HG03025 (cell line): Measurements from ENCODE around the gene CRX.
"Not testable (repeated sequence)": the region's sequence is repeated elsewhere in the genome, so short reads cannot be mapped to it uniquely, and the experiment has no call there.

ENCODE experiments used
- ATAC-seq: cut with Tn5 transposase; IDR thresholded peaks from one replicate; pipeline ENCODE4 v1.9.1; 2021; ENCODE audit warnings: mild to moderate bottlenecking, moderate library complexity; ENCODE audit not compliant: unreplicated experiment, low FRiP score

The CRX gene

DNA sequence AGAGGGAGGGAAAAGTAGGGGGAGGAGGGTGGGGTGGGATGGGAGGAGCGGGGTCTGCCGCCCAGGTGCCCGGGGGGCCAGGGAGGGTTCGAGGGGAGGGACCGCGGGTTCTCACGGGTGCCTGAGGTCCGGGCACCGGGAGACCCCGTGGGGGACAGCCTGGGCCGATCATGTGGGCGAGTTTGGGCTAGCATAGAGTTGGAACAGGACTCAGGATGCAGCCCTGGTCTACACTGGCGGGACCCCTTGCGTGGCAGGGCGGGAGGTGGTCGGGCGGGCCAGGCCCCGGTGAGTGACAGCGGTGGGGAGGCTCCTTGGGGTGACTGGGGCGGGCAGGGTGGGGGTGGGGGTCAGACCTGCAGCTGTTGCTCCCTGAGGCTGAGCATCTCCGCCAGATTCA lies 18.6 kb upstream of the CRX start:
- ATAC-seq: not testable (repeated sequence)

DNA sequence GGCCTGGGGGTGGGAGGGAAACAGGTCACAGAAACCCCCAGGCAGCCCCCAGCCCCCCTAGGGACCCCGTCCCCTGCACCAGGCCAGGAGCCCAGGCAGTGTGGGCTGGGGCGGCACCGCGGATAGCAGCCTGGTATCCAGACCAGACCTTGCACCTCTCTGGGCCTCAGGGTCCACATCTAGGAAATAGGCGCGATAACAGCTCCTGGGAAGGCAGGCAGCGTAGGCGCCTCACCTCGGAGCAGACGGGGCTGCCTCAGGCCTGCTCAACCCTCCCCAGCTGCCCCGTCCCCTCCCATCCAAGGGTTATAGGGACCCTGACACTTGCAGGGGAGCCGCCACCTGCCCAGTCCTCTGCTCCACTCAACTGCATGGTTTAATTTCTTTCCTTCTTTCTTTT lies 18.1 kb upstream of the CRX start:
- not testable (repeated sequence) for ATAC-seq

DNA sequence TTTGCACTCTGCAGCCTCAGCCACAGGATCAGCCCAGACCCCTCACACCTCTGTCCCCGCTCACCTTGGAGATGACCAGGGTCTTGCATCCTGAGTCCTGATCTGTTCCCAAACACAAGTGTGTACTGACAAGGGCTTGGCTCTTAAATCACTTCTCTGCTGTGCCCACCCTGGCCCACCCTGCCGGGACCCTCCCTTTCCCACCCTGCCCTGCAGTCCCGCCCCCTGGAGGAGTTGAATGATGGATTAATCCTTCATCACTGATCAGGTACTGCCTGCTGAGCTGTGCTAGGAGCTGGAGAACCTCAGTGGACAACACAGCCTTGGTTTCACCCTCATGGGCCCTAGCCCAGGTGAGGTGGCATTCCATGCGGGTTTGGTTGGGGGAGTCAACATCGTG lies 17.3 kb upstream of the CRX start, which contains the start of gene TPRX1:
TPRX1 (minus strand) TSS at position 101 of the 400 bp plus-strand sequence; CDS start at position 89, 12 bp downstream.
- ATAC-seq: not testable (repeated sequence)

DNA sequence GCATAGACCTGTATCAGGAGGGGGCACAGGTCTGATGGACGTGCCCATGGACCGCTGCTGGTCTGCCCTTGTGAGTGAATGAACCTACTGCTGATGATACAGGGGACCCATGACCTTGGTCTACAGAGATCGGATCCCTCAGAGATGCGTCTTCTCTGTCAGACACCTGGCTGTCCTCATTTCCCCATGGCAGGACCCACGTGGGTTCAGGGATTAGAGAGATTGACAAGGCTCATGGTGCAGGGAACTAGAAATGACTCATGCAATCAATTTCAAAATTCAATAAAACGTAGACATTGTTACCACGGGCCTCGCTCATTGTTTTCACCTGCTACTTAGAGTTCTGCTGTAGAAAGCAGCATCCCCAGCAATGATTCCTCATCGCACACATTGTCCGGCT lies 16.4 kb upstream of the CRX start:
- no peak for ATAC-seq

DNA sequence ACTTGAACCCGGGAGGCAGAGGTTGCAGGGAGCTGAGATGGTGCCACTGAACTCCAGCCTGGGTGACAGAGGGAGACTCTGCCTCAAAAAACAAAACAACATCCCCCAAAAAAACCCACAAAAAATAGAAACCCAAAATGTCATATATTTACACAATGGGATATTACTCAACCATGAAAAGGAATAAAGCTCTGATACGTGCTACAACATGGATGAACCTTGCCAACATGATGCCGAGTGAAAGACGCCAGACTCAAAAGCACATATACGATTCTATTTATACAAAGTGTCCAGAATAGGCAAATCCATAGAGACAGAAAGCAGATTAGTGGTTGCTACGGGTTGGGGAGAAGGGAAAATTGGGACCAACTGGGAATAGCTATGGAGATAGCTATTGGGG lies 15.3 kb upstream of the CRX start:
- no peak for ATAC-seq

DNA sequence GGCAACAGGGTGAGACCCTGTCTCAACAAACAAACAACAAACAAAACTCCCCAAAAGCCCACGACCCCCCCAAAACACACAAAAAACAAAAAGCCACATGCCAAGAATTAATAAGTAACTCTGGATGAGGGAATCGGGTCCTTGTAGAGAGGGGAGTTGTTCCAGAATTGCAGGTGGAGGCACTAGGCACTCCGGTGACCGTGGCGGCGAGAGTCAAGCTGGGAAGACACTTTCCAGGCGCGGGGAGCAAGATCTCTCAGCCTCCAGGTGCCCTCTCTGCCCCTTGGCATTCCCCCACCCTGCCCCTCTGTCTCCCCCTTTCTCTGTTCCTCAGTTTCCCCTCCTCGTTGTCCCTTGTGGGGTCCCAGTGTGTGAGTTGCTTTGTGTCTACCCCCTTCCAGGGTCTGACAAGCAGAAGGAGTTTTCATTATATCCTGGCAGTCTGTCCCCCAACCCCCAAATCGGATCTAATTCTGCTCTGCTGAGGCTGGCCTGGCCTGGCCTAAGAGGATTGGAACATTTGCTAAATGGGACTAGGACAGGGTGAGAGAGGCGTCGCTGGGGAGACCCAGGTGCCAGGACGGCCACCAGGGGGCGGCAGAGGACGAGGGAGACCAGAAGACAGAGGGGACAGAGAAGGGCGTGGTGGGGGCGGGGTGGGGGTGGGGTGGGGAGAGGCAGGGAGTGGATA lies 8.3 kb upstream of the CRX start:
- no peak for ATAC-seq

DNA sequence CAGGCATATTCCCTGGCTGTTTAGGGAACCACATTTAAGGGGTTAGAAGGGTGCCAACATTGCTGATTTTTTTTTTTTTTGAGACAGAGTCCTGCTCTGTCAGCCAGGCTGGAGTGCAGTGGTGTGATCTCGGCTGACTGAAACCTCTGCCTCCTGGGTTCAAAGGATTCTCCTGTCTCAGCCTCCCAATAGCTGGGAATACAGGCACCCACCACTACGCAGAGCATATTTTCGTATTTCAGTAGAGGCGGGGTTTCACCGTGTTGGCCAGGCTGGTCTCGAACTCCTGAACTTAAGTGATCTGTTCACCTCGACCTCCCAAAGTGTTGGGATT lies 7.8 kb upstream of the CRX start:
- ATAC-seq: no peak

DNA sequence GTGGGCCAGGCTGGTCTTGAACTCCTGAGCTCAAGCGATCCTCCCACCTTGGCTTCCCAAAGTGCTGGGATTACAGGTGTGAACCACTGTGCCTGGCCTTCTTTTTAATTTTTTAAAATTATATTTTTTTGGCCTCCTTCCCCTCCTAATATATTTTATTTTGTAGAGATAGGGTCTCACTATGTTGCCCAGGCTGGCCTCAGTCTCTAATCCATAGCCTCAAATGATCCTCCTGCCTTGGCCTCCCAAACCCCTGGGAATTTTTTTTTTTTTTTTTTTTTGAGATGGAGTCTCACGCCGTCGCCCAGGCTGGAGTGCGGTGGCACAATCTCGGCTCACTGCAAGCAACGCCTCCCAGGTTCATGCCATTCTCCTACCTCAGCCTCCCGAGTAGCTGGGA lies 5.5 kb upstream of the CRX start:
- not testable (repeated sequence) for ATAC-seq

DNA sequence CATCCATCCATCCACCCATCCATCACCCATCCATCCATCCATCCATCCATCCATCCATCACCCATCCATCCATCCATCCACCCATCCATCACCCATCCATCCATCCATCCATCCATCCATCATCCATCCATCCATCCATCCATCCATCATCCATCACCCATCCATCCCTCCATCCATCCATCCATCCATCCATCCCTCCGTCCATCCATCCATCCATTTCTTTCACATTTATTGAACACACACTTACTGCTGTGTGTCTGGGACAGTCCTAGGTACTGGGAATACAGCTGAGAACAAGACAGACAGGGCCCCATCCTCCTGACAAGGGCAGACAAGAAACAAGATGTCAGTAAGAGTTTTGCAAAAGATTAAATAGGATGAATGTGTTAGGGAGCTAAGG lies 3.5 kb upstream of the CRX start:
- ATAC-seq: not testable (repeated sequence)

DNA sequence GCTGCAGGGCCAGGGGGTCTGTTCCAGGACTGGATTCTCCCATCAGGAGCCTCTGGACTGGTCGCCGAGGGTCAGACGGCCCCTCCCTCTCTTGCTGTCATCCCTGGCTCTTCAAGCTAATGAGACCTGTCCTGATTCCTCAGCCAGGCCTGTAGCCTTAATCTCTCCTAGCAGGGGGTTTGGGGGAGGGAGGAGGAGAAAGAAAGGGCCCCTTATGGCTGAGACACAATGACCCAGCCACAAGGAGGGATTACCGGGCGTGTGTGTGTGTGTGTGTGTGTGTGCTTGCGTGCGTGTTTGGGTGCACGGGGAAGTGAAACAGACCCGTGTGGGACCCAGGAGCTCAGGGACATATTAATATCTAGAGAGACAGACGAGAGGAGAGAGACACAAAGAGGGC lies 1.9 kb upstream of the CRX start:
- no peak for ATAC-seq

DNA sequence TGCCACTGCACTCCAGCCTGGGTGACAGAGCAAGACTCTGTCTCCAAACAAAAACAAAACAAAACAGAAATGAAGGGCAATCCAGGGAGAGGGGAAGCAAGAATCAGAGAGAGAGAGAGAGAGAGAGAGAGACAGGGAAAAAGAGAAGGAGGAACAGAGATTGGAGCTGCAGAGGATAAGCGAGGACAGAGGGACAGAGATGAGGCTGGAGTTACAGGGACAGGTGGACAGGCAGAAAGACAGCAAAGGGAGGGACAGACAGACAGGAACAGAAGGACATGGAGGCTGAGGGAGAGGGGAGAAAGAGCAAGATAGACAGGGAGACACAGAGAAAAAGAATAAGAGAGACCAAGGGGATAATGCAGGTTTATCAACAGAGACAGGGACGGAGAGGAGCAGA lies 1.3 kb upstream of the CRX start:
- ATAC-seq: no peak

DNA sequence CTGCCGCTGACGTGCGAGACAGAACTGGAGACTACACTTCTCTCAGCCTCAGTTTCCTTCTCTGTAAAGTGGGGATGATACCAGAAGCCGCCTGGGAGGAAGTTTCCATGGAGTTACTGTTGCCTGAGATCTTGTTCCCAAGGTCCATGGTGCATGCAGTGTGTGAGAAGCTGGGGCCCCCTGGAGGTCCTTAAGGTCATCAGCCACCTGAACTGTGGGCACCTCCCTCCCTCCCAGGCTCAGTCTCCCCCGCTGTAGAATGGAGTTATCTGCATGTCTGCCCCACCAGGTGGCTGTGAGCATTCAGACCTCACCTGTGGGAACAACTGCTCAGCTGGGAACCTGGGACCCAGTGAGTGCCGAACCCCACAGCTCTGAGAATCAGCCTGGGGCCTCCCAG lies 2.7 kb downstream of the CRX start:
- no peak for ATAC-seq

DNA sequence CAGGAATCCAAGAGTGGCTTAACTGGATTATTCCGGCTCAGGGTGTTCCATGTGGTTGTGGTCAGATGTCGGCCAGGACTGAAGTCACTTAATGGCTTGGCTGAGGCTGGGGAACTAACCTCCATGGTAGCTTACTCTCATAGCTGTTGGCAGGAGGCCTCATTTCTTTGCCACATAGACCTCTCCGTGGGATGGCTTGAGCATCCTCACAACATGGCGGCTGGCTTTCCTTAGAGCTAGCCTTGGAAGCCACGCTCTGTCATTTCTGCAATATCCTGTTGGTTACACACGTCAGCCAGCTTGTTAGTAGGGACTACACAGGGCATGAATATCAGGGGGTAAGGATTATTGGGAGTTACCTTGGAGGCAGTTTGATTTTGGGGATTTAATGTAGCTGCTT lies 5.1 kb downstream of the CRX start:
- ATAC-seq: no peak

DNA sequence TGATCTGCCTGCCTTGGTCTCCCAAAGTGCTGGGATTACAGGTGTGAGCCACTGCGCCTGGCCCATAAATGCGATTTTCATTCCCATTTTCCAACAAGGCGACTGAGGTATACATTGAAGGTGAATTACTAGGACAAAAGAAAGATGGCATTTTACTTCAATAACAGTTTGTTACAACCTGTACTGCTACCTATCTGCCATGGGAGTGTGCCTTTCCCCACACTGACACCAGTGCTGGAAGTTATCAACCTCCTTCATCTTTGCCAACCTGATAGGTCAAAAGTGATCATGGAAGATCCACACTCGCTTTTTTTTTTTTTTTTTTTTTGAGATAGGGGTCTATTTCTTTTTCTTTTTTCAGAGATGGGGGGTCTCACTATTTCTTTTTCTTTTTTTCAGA lies 11.0 kb downstream of the CRX start:
- ATAC-seq: no peak

DNA sequence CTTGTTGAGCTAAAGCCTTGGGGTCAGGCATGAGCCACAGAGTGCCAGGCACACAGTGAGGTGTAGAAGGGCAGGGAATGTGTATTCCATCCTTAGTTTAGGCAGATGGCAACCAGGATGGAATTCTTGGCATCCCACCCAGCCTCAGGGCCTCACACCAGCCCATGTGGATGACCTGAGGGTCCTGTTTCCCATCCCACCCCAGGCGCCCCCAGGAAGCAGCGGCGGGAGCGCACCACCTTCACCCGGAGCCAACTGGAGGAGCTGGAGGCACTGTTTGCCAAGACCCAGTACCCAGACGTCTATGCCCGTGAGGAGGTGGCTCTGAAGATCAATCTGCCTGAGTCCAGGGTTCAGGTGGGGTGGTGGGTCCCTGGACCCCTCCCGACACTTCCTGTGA lies 14.3 kb downstream of the CRX start:
- ATAC-seq: no peak

DNA sequence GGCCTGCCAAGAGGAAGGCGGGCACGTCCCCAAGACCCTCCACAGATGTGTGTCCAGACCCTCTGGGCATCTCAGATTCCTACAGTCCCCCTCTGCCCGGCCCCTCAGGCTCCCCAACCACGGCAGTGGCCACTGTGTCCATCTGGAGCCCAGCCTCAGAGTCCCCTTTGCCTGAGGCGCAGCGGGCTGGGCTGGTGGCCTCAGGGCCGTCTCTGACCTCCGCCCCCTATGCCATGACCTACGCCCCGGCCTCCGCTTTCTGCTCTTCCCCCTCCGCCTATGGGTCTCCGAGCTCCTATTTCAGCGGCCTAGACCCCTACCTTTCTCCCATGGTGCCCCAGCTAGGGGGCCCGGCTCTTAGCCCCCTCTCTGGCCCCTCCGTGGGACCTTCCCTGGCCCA lies 17.7 kb downstream of the CRX start:
- no peak for ATAC-seq

DNA sequence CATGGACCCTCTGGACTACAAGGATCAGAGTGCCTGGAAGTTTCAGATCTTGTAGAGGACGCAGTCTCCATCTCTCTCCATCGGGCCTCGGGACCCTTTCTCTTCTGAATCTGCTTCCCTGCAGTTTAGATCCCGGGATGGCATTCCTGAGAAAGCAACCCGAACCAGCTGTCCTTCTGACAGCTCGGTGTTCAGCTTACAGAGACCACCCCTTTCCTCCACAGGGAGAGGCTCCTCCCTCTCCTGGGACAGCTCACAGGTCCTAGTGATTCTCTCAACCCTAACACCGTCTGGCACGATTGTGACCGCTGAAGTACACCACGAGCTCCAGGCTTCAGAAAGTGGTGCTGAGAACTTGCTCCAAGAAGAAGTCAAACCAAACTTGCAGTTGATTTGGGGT lies 18.2 kb downstream of the CRX start:
- ATAC-seq: no peak

DNA sequence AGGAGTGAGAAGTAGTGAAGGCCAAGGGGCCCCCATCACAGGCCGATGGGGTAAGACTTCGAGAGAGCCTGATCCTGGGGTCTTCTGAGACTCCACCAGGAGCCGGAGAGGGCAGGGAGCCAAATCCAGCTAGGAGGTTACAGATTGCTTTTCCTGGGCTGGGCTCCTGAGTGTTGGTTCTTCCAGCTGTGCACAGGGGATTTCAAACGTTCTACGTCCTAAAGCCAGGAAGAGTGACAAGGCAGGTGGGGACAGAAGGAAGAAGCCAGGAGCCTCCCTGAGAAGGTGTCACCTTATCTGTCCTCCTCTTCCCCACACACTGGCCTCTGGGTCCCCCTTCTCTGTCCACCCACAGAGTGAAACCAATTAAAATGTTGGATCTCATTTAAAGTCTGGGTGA lies 21.2 kb downstream of the CRX start:
- ATAC-seq: no peak

DNA sequence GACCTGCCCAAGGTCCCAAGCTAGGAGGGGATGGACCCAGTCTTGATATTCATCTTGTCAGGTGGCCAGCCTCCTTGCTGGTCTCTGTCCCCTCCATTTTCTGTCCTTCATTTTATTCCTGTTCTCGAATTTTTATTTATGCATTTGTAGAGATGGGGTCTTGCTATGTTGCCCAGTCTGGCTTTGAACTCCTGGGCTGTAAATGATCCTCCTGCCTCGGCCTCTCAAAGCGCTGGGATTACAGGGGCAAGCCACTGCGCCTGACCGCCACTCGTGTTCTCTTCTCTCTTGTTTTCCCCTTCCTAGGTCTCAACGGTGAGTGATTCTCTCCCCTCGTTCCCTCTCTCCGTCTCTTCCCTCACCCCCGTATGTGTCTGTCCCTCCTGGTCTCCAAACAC lies 26.7 kb downstream of the CRX start:
- no peak for ATAC-seq

DNA sequence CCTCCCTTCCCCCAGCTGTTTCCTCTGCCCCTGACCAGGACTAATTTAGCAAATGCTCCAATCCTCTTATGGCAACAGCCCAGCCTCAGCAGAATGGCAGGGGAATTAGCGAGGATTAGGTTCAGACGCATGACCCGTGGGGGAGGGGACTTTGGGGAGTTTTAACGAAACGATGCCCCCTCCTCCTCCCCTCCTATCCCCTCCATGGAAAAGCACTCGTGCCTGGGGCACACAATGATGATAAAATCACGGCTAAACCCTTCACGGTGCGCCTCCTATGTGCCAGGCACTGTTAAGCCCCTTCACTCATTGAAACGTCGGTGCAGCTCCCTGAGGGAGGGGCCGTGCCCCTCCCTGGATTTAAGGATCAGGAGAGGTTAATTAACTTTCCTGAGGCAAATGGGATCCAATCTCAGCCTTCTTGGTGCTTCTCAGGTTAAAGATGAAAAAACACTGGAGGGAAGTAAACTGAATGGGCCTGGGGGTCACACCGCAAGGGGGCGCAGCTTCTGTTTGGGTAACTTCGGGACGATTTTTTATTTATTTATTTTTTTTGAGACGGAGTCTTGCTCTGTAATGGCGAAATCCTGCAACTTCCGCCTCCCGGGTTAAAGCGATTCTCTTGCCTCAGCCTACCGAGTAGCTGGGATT lies 27.2 kb downstream of the CRX start:
- no peak for ATAC-seq

DNA sequence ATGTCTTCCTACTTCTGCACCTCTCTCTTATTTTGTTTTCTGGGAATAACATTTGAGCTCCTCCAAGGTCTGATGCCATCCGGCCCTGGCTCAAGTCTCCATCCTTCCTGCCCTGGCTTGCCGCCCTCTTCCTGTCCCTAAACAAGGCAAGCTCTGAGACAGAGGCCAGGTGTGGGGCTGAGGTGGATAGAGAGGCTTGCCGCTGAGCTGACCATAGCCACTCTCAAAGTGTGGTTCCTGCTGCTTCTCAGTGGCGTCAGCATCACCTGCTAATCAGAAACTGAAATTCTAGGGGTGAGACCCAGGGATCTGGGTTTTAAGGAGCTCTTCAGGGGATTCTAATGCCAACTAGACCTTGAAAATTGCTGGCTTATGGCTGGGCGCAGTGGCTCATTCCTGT lies 31.3 kb downstream of the CRX start:
- ATAC-seq: no peak

DNA sequence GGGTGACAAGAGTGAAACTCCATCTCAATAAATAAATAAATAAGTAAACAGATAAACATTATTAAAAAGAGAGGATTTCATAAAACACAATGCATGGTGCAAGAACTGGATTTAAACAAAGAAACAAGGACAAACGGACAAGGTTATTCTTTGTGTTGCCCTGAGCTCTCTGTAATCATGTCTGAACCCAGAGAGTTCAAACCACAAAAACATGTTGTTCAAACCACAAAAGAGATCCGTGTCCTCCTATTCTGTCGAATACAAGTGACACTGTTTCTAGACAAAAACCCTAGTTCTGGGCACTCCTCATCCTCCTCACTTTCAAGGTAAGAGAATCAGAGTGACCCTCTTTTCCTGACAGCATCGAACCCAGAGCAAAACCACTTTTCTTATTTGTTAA lies 32.7 kb downstream of the CRX start:
- ATAC-seq: no peak

DNA sequence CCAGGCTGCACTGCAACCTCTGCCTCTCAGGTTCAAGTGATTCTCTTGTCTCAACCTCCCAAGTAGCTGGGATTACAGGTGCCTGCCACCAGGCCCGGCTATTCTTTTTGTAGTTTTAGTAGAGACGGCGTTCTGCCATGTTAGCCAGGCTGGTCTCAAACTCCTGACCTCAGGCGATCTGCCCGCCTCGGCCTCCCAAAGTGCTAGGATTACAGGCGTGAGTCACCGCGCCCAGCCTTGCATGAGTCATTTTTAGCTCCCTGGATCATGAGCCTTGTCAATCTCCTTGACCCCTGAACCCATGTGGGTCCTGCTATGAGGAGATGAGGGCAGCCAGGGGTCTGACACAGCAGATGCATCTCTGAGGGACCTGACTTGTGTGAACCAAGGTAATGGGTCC lies 36.5 kb downstream of the CRX start:
- ATAC-seq: not testable (repeated sequence)
